IPS-15b (cell line): ENCODE measurements around the gene PCDHA5.
A peak's percentile ranks its signal among the peaks of the same experiment; 100 is the strongest.
"Not testable (repeated sequence)": the region's sequence is repeated elsewhere in the genome, so short reads cannot be mapped to it uniquely, and the experiment has no call there.

Source experiments
- H3K27me3 ChIP-seq: one replicate; pipeline ENCODE4 v1.6.1; 2013; ENCODE audit warnings: low read length; ENCODE audit not compliant: control insufficient read depth, insufficient read depth
- H3K36me3 ChIP-seq: one replicate; pipeline ENCODE4 v1.6.1; 2013; ENCODE audit warnings: low read length; ENCODE audit not compliant: control insufficient read depth, insufficient read depth
- H3K4me1 ChIP-seq: one replicate; pipeline ENCODE4 v1.6.1; 2013; ENCODE audit warnings: mild to moderate bottlenecking, low read length; ENCODE audit not compliant: control insufficient read depth, insufficient read depth
- H3K4me3 ChIP-seq: one replicate; pipeline ENCODE4 v1.5.1; 2013; ENCODE audit warnings: low read depth, low read length
- H3K9ac ChIP-seq: one replicate; pipeline ENCODE4 v1.6.1; 2013; ENCODE audit warnings: low read depth, mild to moderate bottlenecking, low read length
- H3K9me3 ChIP-seq: one replicate; pipeline ENCODE4 v1.6.1; 2013; ENCODE audit warnings: mild to moderate bottlenecking, low read length; ENCODE audit not compliant: control insufficient read depth, insufficient read depth

PCDHA5 gene

DNA sequence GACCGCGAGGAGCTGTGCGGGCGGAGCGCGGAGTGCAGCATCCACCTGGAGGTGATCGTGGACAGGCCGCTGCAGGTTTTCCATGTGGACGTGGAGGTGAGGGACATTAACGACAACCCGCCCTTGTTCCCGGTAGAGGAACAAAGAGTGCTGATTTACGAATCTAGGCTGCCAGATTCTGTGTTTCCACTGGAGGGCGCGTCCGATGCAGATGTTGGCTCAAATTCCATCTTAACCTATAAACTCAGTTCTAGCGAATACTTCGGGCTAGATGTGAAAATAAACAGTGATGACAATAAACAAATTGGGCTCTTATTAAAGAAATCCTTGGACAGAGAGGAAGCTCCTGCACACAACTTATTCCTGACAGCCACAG, 6.9 kb downstream of the PCDHA5 start:
- Histone ChIP-seq H3K9me3 (no peaks in the 10 kb centered on the region), H3K4me1 (no peaks in the 10 kb centered on the region), H3K9ac (no peak overlapping the region), H3K4me3 (no peak overlapping the region), H3K27me3 (no peaks in the 10 kb centered on the region), H3K36me3 (peaks cover 4% of the 10 kb centered on the region)

DNA sequence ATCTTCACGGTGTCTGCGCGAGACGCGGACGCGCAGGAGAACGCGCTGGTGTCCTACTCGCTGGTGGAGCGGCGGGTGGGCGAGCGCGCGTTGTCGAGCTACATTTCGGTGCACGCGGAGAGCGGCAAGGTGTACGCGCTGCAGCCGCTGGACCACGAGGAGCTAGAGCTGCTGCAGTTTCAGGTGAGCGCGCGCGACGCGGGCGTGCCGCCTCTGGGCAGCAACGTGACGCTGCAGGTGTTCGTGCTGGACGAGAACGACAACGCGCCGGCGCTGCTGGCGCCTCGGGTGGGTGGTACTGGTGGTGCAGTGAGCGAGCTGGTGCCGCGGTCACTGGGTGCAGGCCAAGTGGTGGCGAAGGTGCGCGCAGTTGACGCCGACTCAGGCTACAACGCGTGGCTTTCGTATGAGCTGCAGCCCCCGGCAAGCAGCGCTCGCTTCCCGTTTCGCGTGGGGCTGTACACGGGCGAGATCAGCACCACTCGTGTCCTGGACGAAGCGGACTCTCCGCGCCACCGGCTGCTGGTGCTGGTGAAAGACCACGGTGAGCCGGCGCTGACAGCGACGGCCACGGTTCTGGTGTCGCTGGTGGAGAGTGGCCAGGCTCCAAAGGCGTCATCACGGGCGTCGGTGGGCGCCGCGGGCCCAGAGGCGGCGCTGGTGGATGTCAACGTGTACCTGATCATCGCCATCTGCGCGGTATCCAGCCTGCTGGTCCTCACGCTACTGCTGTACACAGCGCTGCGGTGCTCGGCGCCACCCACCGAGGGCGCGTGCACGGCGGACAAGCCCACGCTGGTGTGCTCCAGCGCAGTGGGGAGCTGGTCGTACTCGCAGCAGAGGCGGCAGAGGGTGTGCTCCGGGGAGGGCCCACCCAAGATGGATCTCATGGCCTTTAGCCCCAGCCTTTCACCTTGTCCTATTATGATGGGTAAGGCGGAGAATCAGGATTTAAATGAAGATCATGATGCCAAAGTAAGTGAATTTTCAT, 8.4 kb downstream of the PCDHA5 start:
- not testable (repeated sequence) for H3K4me1 ChIP-seq, H3K36me3 ChIP-seq, H3K4me3 ChIP-seq, H3K9ac ChIP-seq, H3K27me3 ChIP-seq, H3K9me3 ChIP-seq

GRCh38 chr5:140833993-140834392, 12.6 kb downstream of the PCDHA5 start, which contains the start of gene PCDHA7:
PCDHA7 (plus strand) TSS chr5:140834269; CDS start chr5:140834384, 115 bp downstream.
- H3K4me3 ChIP-seq, result peak within 1 kb of the TSS; percentile 32
- H3K9me3 ChIP-seq, result no peaks in the 10 kb centered on the region
- H3K4me1 ChIP-seq, result no peaks in the 10 kb centered on the region
- H3K9ac ChIP-seq, result no peak within 1 kb of the TSS
- H3K36me3 ChIP-seq, result peaks cover 4% of the 10 kb centered on the region
- H3K27me3 ChIP-seq, result no peaks in the 10 kb centered on the region

- peak overlapping the region; percentile 32 for H3K4me3 ChIP-seq
- not testable (repeated sequence) for H3K27me3 ChIP-seq, H3K36me3 ChIP-seq, H3K9me3 ChIP-seq, H3K9ac ChIP-seq, H3K4me1 ChIP-seq
Observed at GRCh38 chr5:140834439-140835008, 13.1 kb downstream of the PCDHA5 start.

GRCh38 chr5:140835622-140836510, 14.5 kb downstream of the PCDHA5 start:
- H3K4me1 ChIP-seq, result no peaks in the 10 kb centered on the region
- H3K4me3 ChIP-seq, result no peak overlapping the region
- H3K27me3 ChIP-seq, result no peaks in the 10 kb centered on the region
- no peak overlapping the region for H3K9ac ChIP-seq
- H3K9me3 ChIP-seq, result no peaks in the 10 kb centered on the region
- H3K36me3 ChIP-seq, result no peaks in the 10 kb centered on the region

GRCh38 chr5:140840978-140841962, 19.9 kb downstream of the PCDHA5 start, which contains the start of gene PCDHA8:
PCDHA8 (plus strand) TSS chr5:140841187; CDS start chr5:140841322, 135 bp downstream.
- Histone ChIP-seq H3K9me3 (no peaks in the 10 kb centered on the region), H3K4me3 (peak within 1 kb of the TSS; percentile 28), H3K27me3 (no peaks in the 10 kb centered on the region), H3K4me1 (no peaks in the 10 kb centered on the region), H3K9ac (no peak within 1 kb of the TSS), H3K36me3 (no peaks in the 10 kb centered on the region)

- no peaks in the 10 kb centered on the region for H3K9me3 ChIP-seq
- H3K4me1 ChIP-seq, result no peaks in the 10 kb centered on the region
- no peaks in the 10 kb centered on the region for H3K27me3 ChIP-seq
- no peak overlapping the region for H3K9ac ChIP-seq
- no peaks in the 10 kb centered on the region for H3K36me3 ChIP-seq
- H3K4me3 ChIP-seq, result no peak overlapping the region
Observed at GRCh38 chr5:140842798-140843733, 21.7 kb downstream of the PCDHA5 start.

DNA sequence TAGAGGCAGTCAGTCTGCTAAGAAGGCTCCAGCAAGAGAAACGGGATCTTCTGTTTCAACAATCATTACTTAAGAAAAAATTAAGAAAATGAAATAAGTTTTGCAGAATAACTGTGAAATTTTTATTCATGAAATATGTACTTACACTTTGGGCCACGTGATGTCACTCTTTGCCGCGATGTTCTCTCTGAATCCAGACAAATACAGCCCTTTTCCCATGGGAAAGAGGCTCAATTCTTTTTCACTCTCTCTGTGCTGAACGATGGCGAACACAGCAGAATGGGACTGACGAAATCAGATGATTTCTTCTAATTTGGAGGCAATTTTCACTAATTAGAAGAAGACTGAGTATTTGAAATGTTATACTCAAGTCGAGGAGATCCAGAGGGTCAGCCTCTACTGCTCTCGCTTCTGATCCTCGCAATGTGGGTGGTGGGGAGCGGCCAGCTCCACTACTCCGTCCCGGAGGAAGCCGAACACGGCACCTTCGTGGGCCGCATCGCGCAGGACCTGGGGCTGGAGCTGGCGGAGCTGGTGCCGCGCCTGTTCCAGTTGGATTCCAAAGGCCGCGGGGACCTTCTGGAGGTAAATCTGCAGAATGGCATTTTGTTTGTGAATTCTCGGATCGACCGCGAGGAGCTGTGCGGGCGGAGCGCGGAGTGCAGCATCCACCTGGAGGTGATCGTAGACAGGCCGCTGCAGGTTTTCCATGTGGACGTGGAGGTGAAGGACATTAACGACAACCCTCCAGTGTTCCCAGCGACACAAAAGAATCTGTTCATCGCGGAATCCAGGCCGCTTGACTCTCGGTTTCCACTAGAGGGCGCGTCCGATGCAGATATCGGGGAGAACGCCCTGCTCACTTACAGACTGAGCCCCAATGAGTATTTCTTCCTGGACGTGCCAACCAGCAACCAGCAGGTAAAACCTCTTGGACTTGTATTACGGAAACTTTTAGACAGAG, 27.0 kb downstream of the PCDHA5 start, which contains the start of gene PCDHA9:
PCDHA9 (plus strand) TSS at position 244 of the 964 bp plus-strand sequence; CDS start at position 358, 114 bp downstream.
- peak within 1 kb of the TSS; percentile 37 for H3K4me3 ChIP-seq
- H3K9me3 ChIP-seq, H3K4me1 ChIP-seq, H3K9ac ChIP-seq, H3K36me3 ChIP-seq, H3K27me3 ChIP-seq: not testable (repeated sequence)

GRCh38 chr5:140849831-140850634, 28.6 kb downstream of the PCDHA5 start:
- not testable (repeated sequence) for H3K27me3 ChIP-seq, H3K4me3 ChIP-seq, H3K4me1 ChIP-seq, H3K36me3 ChIP-seq, H3K9me3 ChIP-seq, H3K9ac ChIP-seq
